Neural progenitor cell (in vitro differentiated cells): ENCODE results near the gene GOLGA8M. TPM values are rescaled to one million over a fixed set of nuclear protein-coding genes. Genes with fewer than 3 reads are reported as not detected.

Experiments
- small RNA-seq: library from RNA; depleted of rRNA; stranded (forward); fragments of <200 nt; gene quantifications from one replicate; pipeline ENCODE3, GENCODE V24; 2015
- total RNA-seq: library from RNA; depleted of rRNA; stranded (reverse); fragments of >200 nt; gene quantifications from 2 replicates; pipeline ENCODE4 v1.2.3, GENCODE V29; 2015; ENCODE audit warnings: low replicate concordance

The GOLGA8M gene
- total RNA-seq, 1 donor from 2014 or later: not detected

Small RNA genes lying within 50 kb of the gene (small RNA-seq; reads per million reads assigned to genes)
- gene RN7SL719P: not detected

Other genes starting within 250 kb of the GOLGA8M start
- gene GOLGA8G, start 179.4 kb downstream of the GOLGA8M start, total RNA-seq: 0.04 TPM in 1 of 2 replicates, not detected in the other
- not detected in 2 replicates for gene GOLGA6L25, start 158.9 kb downstream of the GOLGA8M start, total RNA-seq
- not detected in 2 replicates for gene GOLGA6L7, start 136.2 kb upstream of the GOLGA8M start, total RNA-seq
- 35.8 and 70.4 TPM in 2 replicates for gene APBA2, start 173.6 kb upstream of the GOLGA8M start, total RNA-seq